Trophoblast cell (in vitro differentiated cells and primary cell): ENCODE measurements around the gene DNTTIP2.

Experiments
- DNase-seq, 2 donors: peaks; one replicate each; pipeline ENCODE4 v3.0.0-alpha.2; 2016
- H2AFZ ChIP-seq: 2 replicates; pipeline ENCODE4 v1.6.1; 2013; ENCODE audit warnings: low read length, moderate library complexity, mild to moderate bottlenecking; ENCODE audit not compliant: insufficient read depth, poor library complexity
- H2AK5ac ChIP-seq: 2 replicates; pipeline ENCODE4 v1.6.1; 2013; ENCODE audit warnings: mild to moderate bottlenecking, low read length
- H2BK120ac ChIP-seq: 2 replicates; pipeline ENCODE4 v1.6.1; 2013; ENCODE audit warnings: low read length, mild to moderate bottlenecking, moderate library complexity; ENCODE audit not compliant: insufficient read depth, poor library complexity
- H2BK12ac ChIP-seq: 2 replicates; pipeline ENCODE4 v1.6.1; 2013; ENCODE audit warnings: mild to moderate bottlenecking, low read length, moderate library complexity
- H2BK5ac ChIP-seq: 2 replicates; pipeline ENCODE4 v1.6.1; 2013; ENCODE audit warnings: low read length, low read depth, moderate library complexity, mild to moderate bottlenecking; ENCODE audit not compliant: poor library complexity
- H3K14ac ChIP-seq: 2 replicates; pipeline ENCODE4 v1.6.1; 2013; ENCODE audit warnings: mild to moderate bottlenecking, low read length
- H3K18ac ChIP-seq: 2 replicates; pipeline ENCODE4 v1.6.1; 2013; ENCODE audit warnings: mild to moderate bottlenecking, low read length
- H3K23ac ChIP-seq: 2 replicates; pipeline ENCODE4 v1.6.1; 2013; ENCODE audit warnings: low read length
- H3K27ac ChIP-seq: 2 replicates; pipeline ENCODE4 v1.5.1; 2013; ENCODE audit warnings: low read depth, mild to moderate bottlenecking, inconsistent platforms, low read length, moderate library complexity
- H3K27me3 ChIP-seq: 2 replicates; pipeline ENCODE4 v1.6.1; 2013; ENCODE audit warnings: inconsistent platforms, mild to moderate bottlenecking, low read length, moderate library complexity; ENCODE audit not compliant: insufficient read depth
- H3K36me3 ChIP-seq, 2 experiments: 1 replicate in 1 of 2; 2 replicates in 1 of 2; pipeline ENCODE4 v1.6.1; 2013; ENCODE audit warnings: low read length in 2 of 2, mild to moderate bottlenecking in 2 of 2, moderate library complexity in 1 of 2; ENCODE audit not compliant: insufficient read depth in 2 of 2, control insufficient read depth in 1 of 2
- H3K4ac ChIP-seq: 2 replicates; pipeline ENCODE4 v1.6.1; 2013; ENCODE audit warnings: low read depth, mild to moderate bottlenecking, low read length, moderate library complexity
- H3K4me1 ChIP-seq, 2 experiments: 1 replicate in 1 of 2; 2 replicates in 1 of 2; pipeline ENCODE4 v1.6.1; 2013; ENCODE audit warnings: low read length in 2 of 2, mild to moderate bottlenecking in 2 of 2, moderate library complexity in 1 of 2; ENCODE audit not compliant: insufficient read depth in 2 of 2, control insufficient read depth in 1 of 2
- H3K4me2 ChIP-seq: 2 replicates; pipeline ENCODE4 v1.6.1; 2013; ENCODE audit warnings: inconsistent platforms, mild to moderate bottlenecking, low read length, moderate library complexity
- H3K4me3 ChIP-seq: 2 replicates; pipeline ENCODE4 v1.5.1; 2013; ENCODE audit warnings: mild to moderate bottlenecking, low read depth, low read length, inconsistent platforms
- H3K79me1 ChIP-seq: one replicate; pipeline ENCODE4 v1.6.1; 2013; ENCODE audit warnings: low read length
- H3K79me2 ChIP-seq: 2 replicates; pipeline ENCODE4 v1.6.1; 2013; ENCODE audit warnings: low read length, mild to moderate bottlenecking; ENCODE audit not compliant: control insufficient read depth, insufficient read depth, poor library complexity
- H3K9ac ChIP-seq: 2 replicates; pipeline ENCODE4 v1.6.1; 2013; ENCODE audit warnings: mild to moderate bottlenecking, low read length
- H3K9me3 ChIP-seq: 2 replicates; pipeline ENCODE4 v1.6.1; 2013; ENCODE audit warnings: low read depth, mild to moderate bottlenecking, control low read depth, inconsistent platforms, low read length; ENCODE audit not compliant: insufficient read depth
- H4K12ac ChIP-seq: 2 replicates; pipeline ENCODE4 v1.6.1; 2013; ENCODE audit warnings: low read depth, mild to moderate bottlenecking, low read length, moderate library complexity
- H4K8ac ChIP-seq: 2 replicates; pipeline ENCODE4 v1.6.1; 2013; ENCODE audit warnings: low read depth, mild to moderate bottlenecking, low read length, moderate library complexity
- H4K91ac ChIP-seq: one replicate; pipeline ENCODE4 v1.6.1; 2013; ENCODE audit warnings: low read depth, mild to moderate bottlenecking, low read length, moderate library complexity
- WGBS: extraction: QIAGEN DNeasy Blood & Tissue Kit; methylation state at CpG from one replicate; pipeline ENCODE4 v1.1.7; 2013; ENCODE audit warnings: missing lambda C conversion rate; ENCODE audit not compliant: insufficient read length, insufficient coverage; ENCODE audit errors: extremely low coverage; 5-methylcytosine and 5-hydroxymethylcytosine counted together

The DNTTIP2 gene

DNA sequence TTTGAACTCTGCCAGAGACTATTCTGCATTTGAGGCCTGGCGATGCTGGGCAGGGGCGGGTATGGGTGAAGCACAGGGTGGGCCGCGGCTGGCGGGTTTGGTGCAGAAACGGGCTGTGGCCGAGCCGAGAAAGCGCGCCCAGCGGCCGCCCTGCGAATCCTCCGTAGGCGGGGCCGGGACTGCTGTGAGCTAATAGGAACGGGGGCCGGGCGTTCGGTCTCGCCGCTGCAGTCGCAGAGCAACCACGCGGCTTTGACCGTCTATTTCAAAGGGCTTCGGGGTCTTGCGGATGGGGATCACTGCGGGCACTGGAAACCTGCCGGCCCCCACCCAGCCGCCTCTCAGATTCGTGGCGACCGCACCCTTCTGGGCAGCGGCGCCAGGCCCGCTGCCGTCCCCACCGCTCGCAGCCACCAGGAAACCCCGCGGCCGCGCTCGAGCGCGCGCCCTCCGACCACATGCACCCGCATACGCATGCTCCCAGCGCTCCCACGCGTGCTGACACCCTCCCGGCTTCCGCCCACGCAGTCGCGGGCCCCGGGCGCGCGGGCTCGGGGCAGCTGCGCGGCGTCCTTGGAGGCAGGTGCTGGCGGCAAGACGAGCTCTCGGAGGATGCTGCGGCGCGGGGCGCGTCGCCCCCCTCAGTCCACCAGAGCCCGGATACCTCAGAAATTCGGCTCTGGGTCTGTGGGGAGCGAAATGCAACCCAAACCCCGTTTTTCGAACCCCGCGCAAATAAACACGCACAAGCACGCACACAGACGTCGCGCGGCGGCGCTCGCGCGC is 32.6 kb downstream of the DNTTIP2 start:
- peaks cover 8% of the 10 kb centered on the region for H3K9me3 ChIP-seq
- peaks cover 16% of the 10 kb centered on the region for H3K79me1 ChIP-seq
- H4K12ac ChIP-seq: peak overlapping the region; percentile 96
- peak overlapping the region; percentile 72 for H4K8ac ChIP-seq
- peak overlapping the region; percentile 57 for H2AFZ ChIP-seq
- no peak overlapping the region for H3K23ac ChIP-seq
- H2BK120ac ChIP-seq: peak overlapping the region; percentile 78
- peaks cover 0 to 5% of the 10 kb centered on the region in 2 experiments for H3K4me1 ChIP-seq
- peak overlapping the region; percentile 96 for H3K14ac ChIP-seq
- H3K9ac ChIP-seq: peak overlapping the region; percentile 89
- peak overlapping the region; percentile 75 for H3K27ac ChIP-seq
- H2BK12ac ChIP-seq: peak overlapping the region; percentile 12
- H2BK5ac ChIP-seq: peak overlapping the region; percentile 78
- H3K18ac ChIP-seq: peak overlapping the region; percentile 98
- no CpG with 5 or more reads among the region's 94 CpGs for WGBS
- H4K91ac ChIP-seq: peak overlapping the region; percentile 64
- peak overlapping the region; percentile 90 for H3K4me2 ChIP-seq
- no peaks in the 10 kb centered on the region for H3K27me3 ChIP-seq
- H3K4me3 ChIP-seq: peak overlapping the region; percentile 85
- peaks cover 11% of the 10 kb centered on the region for H3K79me2 ChIP-seq
- peak overlapping the region; percentile 73 for H2AK5ac ChIP-seq
- peak overlapping the region; percentile 72 for H3K4ac ChIP-seq
- DNase-seq: peak; percentile 71 to 79
- no peaks in the 10 kb centered on the region for H3K36me3 ChIP-seq

- Histone ChIP-seq H4K91ac (peak overlapping the region; percentile 64), H3K79me1 (peaks cover 16% of the 10 kb centered on the region), H4K8ac (peak overlapping the region; percentile 72), H2BK5ac (peak overlapping the region; percentile 7), H3K18ac (no peak overlapping the region), H3K27me3 (no peaks in the 10 kb centered on the region), H2BK12ac (no peak overlapping the region), H2AK5ac (no peak overlapping the region), H3K4me3 (peak overlapping the region; percentile 85), H3K4ac (no peak overlapping the region), H3K9me3 (peaks cover 8% of the 10 kb centered on the region), H3K14ac (peak overlapping the region; percentile 11), H3K79me2 (peaks cover 11% of the 10 kb centered on the region), H2BK120ac (peak overlapping the region; percentile 8), H3K4me1 (peaks cover 0 to 5% of the 10 kb centered on the region in 2 experiments), H4K12ac (no peak overlapping the region), H3K23ac (no peak overlapping the region), H3K27ac (peak overlapping the region; percentile 75), H3K36me3 (no peaks in the 10 kb centered on the region), H2AFZ (no peak overlapping the region), H3K9ac (peak overlapping the region; percentile 1), H3K4me2 (peak overlapping the region; percentile 90)
- peak; percentile 76 to 87 for DNase-seq
- no CpG with 5 or more reads among the region's 16 CpGs for WGBS
Observed at GRCh38 chr1:93845538-93846205, 33.3 kb downstream of the DNTTIP2 start.

- Histone ChIP-seq H4K12ac (no peak overlapping the region), H3K4me1 (peaks cover 0 to 5% of the 10 kb centered on the region in 2 experiments), H3K4me2 (no peak overlapping the region), H3K36me3 (no peaks in the 10 kb centered on the region), H4K91ac (no peak overlapping the region), H3K27ac (no peak overlapping the region), H3K18ac (no peak overlapping the region), H3K14ac (no peak overlapping the region), H3K4me3 (no peak overlapping the region), H3K27me3 (no peaks in the 10 kb centered on the region), H2AK5ac (no peak overlapping the region), H4K8ac (no peak overlapping the region), H2BK12ac (no peak overlapping the region), H2BK120ac (no peak overlapping the region), H3K79me1 (peaks cover 16% of the 10 kb centered on the region), H3K23ac (no peak overlapping the region), H3K9me3 (peaks cover 3% of the 10 kb centered on the region), H3K4ac (no peak overlapping the region), H3K79me2 (peaks cover 11% of the 10 kb centered on the region), H3K9ac (no peak overlapping the region), H2AFZ (no peak overlapping the region), H2BK5ac (no peak overlapping the region)
- DNase-seq: peak; percentile 83 to 90
- no CpG with 5 or more reads among the region's 8 CpGs for WGBS
Observed at GRCh38 chr1:93844262-93845045, 34.6 kb downstream of the DNTTIP2 start.

DNA sequence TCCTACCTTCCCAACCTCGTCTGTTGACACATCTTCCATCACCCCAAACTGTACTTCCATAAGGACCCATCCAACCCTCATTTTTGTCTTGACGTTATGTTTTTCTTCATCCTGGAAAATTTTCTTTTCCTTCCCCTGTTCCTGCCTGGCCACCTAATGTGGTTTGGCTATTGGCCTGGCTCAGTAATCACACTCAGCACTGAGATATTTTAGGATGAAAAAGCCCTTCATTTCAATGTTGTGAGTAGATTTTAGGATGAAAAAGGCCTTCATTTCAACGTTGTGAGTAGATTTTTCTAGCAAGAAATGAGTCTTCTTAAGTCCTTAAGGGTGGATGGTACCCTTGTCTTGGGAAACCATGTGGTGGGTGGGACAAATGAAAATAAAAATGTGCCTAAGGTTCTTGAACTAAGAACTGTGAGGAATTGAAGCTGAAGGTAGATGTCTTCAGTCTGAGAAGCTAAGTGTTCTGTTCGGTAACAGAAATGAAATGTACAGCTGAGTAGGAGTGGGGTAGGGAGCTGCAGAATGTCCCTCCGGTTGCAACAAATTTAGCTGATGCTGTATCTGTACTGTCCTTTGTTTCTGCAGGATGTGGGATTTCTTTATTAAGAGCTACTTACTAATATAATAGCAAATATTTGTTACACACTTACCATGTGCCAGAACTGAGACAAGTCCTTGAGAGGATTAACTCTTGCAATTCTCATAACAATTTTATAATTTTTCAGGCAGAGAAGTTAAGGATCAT is 36.1 kb downstream of the DNTTIP2 start:
- H2BK12ac ChIP-seq: no peak overlapping the region
- H3K36me3 ChIP-seq: no peaks in the 10 kb centered on the region
- WGBS: no CpG with 5 or more reads among the region's 5 CpGs
- peaks cover 3% of the 10 kb centered on the region for H3K9me3 ChIP-seq
- H3K4ac ChIP-seq: no peak overlapping the region
- no peak overlapping the region for H3K23ac ChIP-seq
- H3K27me3 ChIP-seq: no peaks in the 10 kb centered on the region
- no peak overlapping the region for H3K4me3 ChIP-seq
- no peak overlapping the region for H3K9ac ChIP-seq
- H4K12ac ChIP-seq: no peak overlapping the region
- H3K79me2 ChIP-seq: peaks cover 10% of the 10 kb centered on the region
- no peak overlapping the region for H3K18ac ChIP-seq
- no peak overlapping the region for H4K91ac ChIP-seq
- no peak overlapping the region for H3K27ac ChIP-seq
- no peak overlapping the region for H2AFZ ChIP-seq
- H3K79me1 ChIP-seq: peaks cover 14% of the 10 kb centered on the region
- H2AK5ac ChIP-seq: no peak overlapping the region
- no peak overlapping the region for H4K8ac ChIP-seq
- no peak overlapping the region for H3K14ac ChIP-seq
- no peak overlapping the region for H2BK120ac ChIP-seq
- peaks cover 0 to 5% of the 10 kb centered on the region in 2 experiments for H3K4me1 ChIP-seq
- no peak overlapping the region for H3K4me2 ChIP-seq
- no peak for DNase-seq
- no peak overlapping the region for H2BK5ac ChIP-seq
